Neural progenitor cell (in vitro differentiated cells): ENCODE data around the gene ECEL1.

Experiments used
- CTCF ChIP-seq: fragments of 200-600 bp; sonication (generic); IDR thresholded peaks from 2 replicates; pipeline ENCODE4 v1.5.1; 2017; ENCODE audit warnings: antibody characterized with exemption, mild to moderate bottlenecking
- EZH2 ChIP-seq: fragments of 200-600 bp; sonication (generic); IDR thresholded peaks from 2 replicates; pipeline ENCODE4 v1.6.1; 2017; ENCODE audit warnings: antibody characterized with exemption, mild to moderate bottlenecking, moderate library complexity
- EZH2phosphoT487 ChIP-seq: fragments of 200-600 bp; sonication (generic); IDR thresholded peaks from 2 replicates; pipeline ENCODE4 v1.6.1; 2017; ENCODE audit warnings: antibody characterized with exemption

DNA sequence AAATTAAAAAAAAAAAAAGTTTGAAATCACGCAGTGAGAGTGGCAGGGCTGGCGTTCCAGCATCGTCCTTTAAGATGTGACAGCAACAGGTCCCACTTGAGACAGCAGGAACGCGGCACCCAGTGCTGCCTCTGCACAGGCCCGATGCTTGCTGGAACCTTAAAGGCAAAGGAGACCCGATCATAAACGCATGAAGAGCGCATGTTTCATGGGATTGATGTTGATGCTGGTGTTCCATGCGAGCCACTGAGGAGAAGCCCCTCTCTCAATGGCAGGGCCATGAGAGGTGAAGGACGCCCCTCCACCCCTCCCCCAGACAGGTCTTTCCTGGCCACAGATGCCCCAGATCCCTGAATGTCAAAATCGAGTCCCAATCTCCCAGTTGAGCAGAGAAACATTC lies 49.5 kb downstream of the ECEL1 start:
- no peak for TF ChIP-seq CTCF
- TF ChIP-seq EZH2 = no peak
- no peak for TF ChIP-seq EZH2phosphoT487
